SK-N-SH (cell line): Measurements from ENCODE around the gene PLCG2. TPM values are rescaled to one million over a fixed set of nuclear protein-coding genes. Genes with fewer than 3 reads are reported as not detected.

Experiments used
- CTCF ChIA-PET: fragments of 300-600, 350-600 bp; formaldehyde crosslinking; extraction: SDS; loops from one replicate; lab custom pipeline; 2021; lab: Yijun Ruan, JAX
- POLR2A ChIA-PET: fragments of 350-600 bp; sonication (Branson Sonifier 250); formaldehyde crosslinking; extraction: SDS; loops from one replicate; lab custom pipeline; 2020; ENCODE audit warnings: antibody characterized with exemption, inconsistent platforms; lab: Yijun Ruan, JAX
- DNase-seq: peaks from one replicate; pipeline ENCODE4 v3.0.0; 2012
- H2AFZ ChIP-seq: fragments of 200-600 bp; sonication (generic); 2 replicates; pipeline ENCODE4 v1.8.1; 2016; ENCODE audit warnings: antibody characterized with exemption, mild to moderate bottlenecking, low read depth
- H3F3A ChIP-seq: fragments of 200-600 bp; sonication (generic); replicated peaks from 2 replicates; pipeline ENCODE3; 2016; ENCODE audit warnings: antibody characterized with exemption, mild to moderate bottlenecking; ENCODE audit not compliant: insufficient read depth
- H3K27ac ChIP-seq, 2 experiments: fragments of 200-500 bp in 1 of 2; fragments of 200-600 bp in 1 of 2; sonication (Bioruptor generic) in 1 of 2; sonication (generic), shearing (Covaris generic) in 1 of 2; 2 replicates each; pipeline versions ENCODE4 v1.5.1 to v1.6.1; 2014 to 2016; ENCODE audit warnings: low read depth in 2 of 2, inconsistent platforms in 1 of 2, low read length in 1 of 2, mild to moderate bottlenecking in 1 of 2, mixed read lengths in 1 of 2
- H3K27me3 ChIP-seq: fragments of 200-600 bp; sonication (generic), shearing (Covaris generic); 2 replicates; pipeline ENCODE4 v1.6.1; 2016; ENCODE audit warnings: mixed run types; ENCODE audit not compliant: insufficient read depth
- H3K36me3 ChIP-seq, 2 experiments: fragments of 200-500 bp in 1 of 2; fragments of 200-600 bp in 1 of 2; sonication (Bioruptor generic) in 1 of 2; sonication (generic) in 1 of 2; replicated peaks in 1 of 2; 2 replicates each; pipeline versions ENCODE3 to v1.5.1; 2014 to 2016; ENCODE audit warnings: low read length in 1 of 2, mild to moderate bottlenecking in 1 of 2; ENCODE audit not compliant: insufficient read depth in 2 of 2, control insufficient read depth in 1 of 2
- H3K4me1 ChIP-seq, 2 experiments: fragments of 200-500 bp in 1 of 2; fragments of 200-600 bp in 1 of 2; sonication (Bioruptor generic) in 1 of 2; sonication (generic), shearing (Covaris generic) in 1 of 2; 2 replicates each; pipeline versions ENCODE4 v1.5.1 to v1.6.1; 2014 to 2016; ENCODE audit warnings: low read depth in 1 of 2, low read length in 1 of 2, mixed run types in 1 of 2; ENCODE audit not compliant: insufficient read depth in 2 of 2, control insufficient read depth in 1 of 2
- H3K4me2 ChIP-seq: fragments of 200-600 bp; sonication (generic), shearing (Covaris generic); 2 replicates; pipeline ENCODE4 v1.6.1; 2017; ENCODE audit warnings: mixed run types
- H3K4me3 ChIP-seq, 2 experiments: fragments of 200-500 bp in 1 of 2; fragments of 200-600 bp in 1 of 2; sonication (Bioruptor generic) in 1 of 2; sonication (generic), shearing (Covaris generic) in 1 of 2; 2 replicates each; pipeline versions ENCODE4 v1.5.1 to v1.8.1; 2014 to 2016; ENCODE audit warnings: low read depth in 2 of 2, inconsistent platforms in 1 of 2, low read length in 1 of 2, mild to moderate bottlenecking in 1 of 2, mixed read lengths in 1 of 2, moderate library complexity in 1 of 2
- H3K79me2 ChIP-seq: fragments of 200-600 bp; sonication (generic); 2 replicates; pipeline ENCODE4 v1.8.1; 2017; ENCODE audit warnings: mild to moderate bottlenecking; ENCODE audit not compliant: insufficient read depth
- H3K9ac ChIP-seq: fragments of 200-600 bp; sonication (generic); 2 replicates; pipeline ENCODE4 v1.6.1; 2017; ENCODE audit warnings: mixed run types
- H3K9me2 ChIP-seq: fragments of 200-600 bp; sonication (generic); 2 replicates; pipeline ENCODE4 v1.6.1; 2017; ENCODE audit warnings: mixed run types
- H3K9me3 ChIP-seq: fragments of 200-600 bp; sonication (generic); 2 replicates; pipeline ENCODE4 v1.6.1; 2017; ENCODE audit warnings: mixed run types, mild to moderate bottlenecking, moderate library complexity
- H4K20me1 ChIP-seq: fragments of 200-600 bp; sonication (generic); 2 replicates; pipeline ENCODE4 v1.6.1; 2017; ENCODE audit warnings: mild to moderate bottlenecking, mixed run types; ENCODE audit not compliant: insufficient read depth
- CTCF ChIP-seq: fragments of 200-600 bp; sonication (generic); IDR thresholded peaks from 2 replicates; pipeline ENCODE4 v1.6.1; 2017; ENCODE audit warnings: antibody characterized with exemption, mild to moderate bottlenecking, moderate library complexity
- ELF1 ChIP-seq: IDR thresholded peaks from 2 replicates; pipeline ENCODE4 v1.4.0; 2012
- EZH2phosphoT487 ChIP-seq: fragments of 200-600 bp; sonication (generic); IDR thresholded peaks from 2 replicates; pipeline ENCODE4 v1.6.1; 2017; ENCODE audit warnings: low read depth, mixed run types, mild to moderate bottlenecking, antibody characterized with exemption, moderate library complexity, borderline replicate concordance
- JUND ChIP-seq: IDR thresholded peaks from 2 replicates; pipeline ENCODE4 v1.4.0; 2012
- MAX ChIP-seq: IDR thresholded peaks from 2 replicates; pipeline ENCODE4 v1.4.0; 2012; ENCODE audit warnings: low read depth
- MXI1 ChIP-seq: IDR thresholded peaks from 2 replicates; pipeline ENCODE4 v1.6.1; 2012; ENCODE audit warnings: mild to moderate bottlenecking, low read depth, low read length, improper control_type of control experiment
- NFIC ChIP-seq: IDR thresholded peaks from 2 replicates; pipeline ENCODE4 v1.4.0; 2012; ENCODE audit warnings: borderline replicate concordance
- NRF1 ChIP-seq: IDR thresholded peaks from 2 replicates; pipeline ENCODE4 v1.6.1; 2012; ENCODE audit warnings: low read depth, mild to moderate bottlenecking, low read length
- RFX5 ChIP-seq: IDR thresholded peaks from 2 replicates; pipeline ENCODE4 v1.6.1; 2012; ENCODE audit warnings: mild to moderate bottlenecking, improper control_type of control experiment, low read length
- SMC3 ChIP-seq: IDR thresholded peaks from 2 replicates; pipeline ENCODE4 v1.6.1; 2012; ENCODE audit warnings: low read depth, low read length, improper control_type of control experiment
- TAF1 ChIP-seq: IDR thresholded peaks from 2 replicates; pipeline ENCODE4 v1.6.1; 2012; ENCODE audit warnings: low read depth, mild to moderate bottlenecking, low read length, moderate library complexity, borderline replicate concordance
- TCF12 ChIP-seq: IDR thresholded peaks from 2 replicates; pipeline ENCODE4 v1.4.0; 2012
- TEAD4 ChIP-seq: IDR thresholded peaks from 2 replicates; pipeline ENCODE4 v1.4.0; 2012; ENCODE audit warnings: mild to moderate bottlenecking, borderline replicate concordance; ENCODE audit not compliant: insufficient read depth
- USF1 ChIP-seq: IDR thresholded peaks from 2 replicates; pipeline ENCODE4 v1.4.0; 2012; ENCODE audit warnings: low read depth, borderline replicate concordance
- YY1 ChIP-seq: IDR thresholded peaks from 2 replicates; pipeline ENCODE4 v1.4.0; 2012; ENCODE audit warnings: low read depth, mild to moderate bottlenecking
- WGBS: methylation state at CpG from one replicate; pipeline ENCODE4 v1.1.6; 2017; ENCODE audit warnings: low lambda C conversion rate; 5-methylcytosine and 5-hydroxymethylcytosine counted together
- polyA plus RNA-seq, 3 experiments: library from polyadenylated mRNA; depleted of rRNA; stranded (reverse); fragments of >200 nt; gene quantifications; 2 replicates each; pipeline ENCODE4 v1.2.3, GENCODE V29; 2012
- TF ChIP-seq, protein P1 (sequence below): IDR thresholded peaks from 2 replicates; pipeline ENCODE4 v1.6.1; 2012; ENCODE audit warnings: mild to moderate bottlenecking, low read depth, low read length, moderate library complexity

PLCG2 gene
- polyA plus RNA-seq, 1 of the 3 experiments (the other 2 are of a cell fraction), result 0.23 TPM

DNA sequence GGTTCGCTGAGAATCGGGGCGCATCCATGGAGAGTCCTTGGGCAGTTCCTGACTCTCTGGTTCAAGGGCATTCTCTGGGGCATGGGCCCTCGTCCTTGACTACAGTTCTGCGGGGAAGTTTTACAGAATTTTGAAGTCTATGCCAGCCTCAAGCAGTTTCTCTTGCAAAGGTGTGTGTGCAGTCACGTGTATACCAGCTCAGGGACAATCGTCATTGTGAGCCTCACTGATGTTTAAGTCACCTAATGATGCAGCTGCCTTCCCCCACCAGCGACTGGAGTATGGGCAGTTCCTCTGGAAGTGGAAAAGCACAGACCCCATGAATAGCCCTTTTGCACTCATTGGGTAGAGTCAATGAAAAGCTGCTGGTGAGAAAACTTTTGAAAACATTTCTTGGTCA, 1.3 kb downstream of the PLCG2 start:
- Histone ChIP-seq H3K4me3 (no peak overlapping the region), H3K79me2 (no peaks in the 10 kb centered on the region), H3K27ac (no peak overlapping the region), H3K9me2 (no peaks in the 10 kb centered on the region), H2AFZ (no peak overlapping the region), H3K36me3 (no peaks in the 10 kb centered on the region), H3K4me2 (no peak overlapping the region), H4K20me1 (no peaks in the 10 kb centered on the region)
- no peak for DNase-seq
- TF ChIP-seq CTCF, result no peak
- no peak for TF ChIP-seq RFX5
- no peak for TF ChIP-seq ELF1
- TF ChIP-seq MXI1, result no peak
- no peak for TF ChIP-seq EZH2phosphoT487
- TF ChIP-seq, protein P1, sequence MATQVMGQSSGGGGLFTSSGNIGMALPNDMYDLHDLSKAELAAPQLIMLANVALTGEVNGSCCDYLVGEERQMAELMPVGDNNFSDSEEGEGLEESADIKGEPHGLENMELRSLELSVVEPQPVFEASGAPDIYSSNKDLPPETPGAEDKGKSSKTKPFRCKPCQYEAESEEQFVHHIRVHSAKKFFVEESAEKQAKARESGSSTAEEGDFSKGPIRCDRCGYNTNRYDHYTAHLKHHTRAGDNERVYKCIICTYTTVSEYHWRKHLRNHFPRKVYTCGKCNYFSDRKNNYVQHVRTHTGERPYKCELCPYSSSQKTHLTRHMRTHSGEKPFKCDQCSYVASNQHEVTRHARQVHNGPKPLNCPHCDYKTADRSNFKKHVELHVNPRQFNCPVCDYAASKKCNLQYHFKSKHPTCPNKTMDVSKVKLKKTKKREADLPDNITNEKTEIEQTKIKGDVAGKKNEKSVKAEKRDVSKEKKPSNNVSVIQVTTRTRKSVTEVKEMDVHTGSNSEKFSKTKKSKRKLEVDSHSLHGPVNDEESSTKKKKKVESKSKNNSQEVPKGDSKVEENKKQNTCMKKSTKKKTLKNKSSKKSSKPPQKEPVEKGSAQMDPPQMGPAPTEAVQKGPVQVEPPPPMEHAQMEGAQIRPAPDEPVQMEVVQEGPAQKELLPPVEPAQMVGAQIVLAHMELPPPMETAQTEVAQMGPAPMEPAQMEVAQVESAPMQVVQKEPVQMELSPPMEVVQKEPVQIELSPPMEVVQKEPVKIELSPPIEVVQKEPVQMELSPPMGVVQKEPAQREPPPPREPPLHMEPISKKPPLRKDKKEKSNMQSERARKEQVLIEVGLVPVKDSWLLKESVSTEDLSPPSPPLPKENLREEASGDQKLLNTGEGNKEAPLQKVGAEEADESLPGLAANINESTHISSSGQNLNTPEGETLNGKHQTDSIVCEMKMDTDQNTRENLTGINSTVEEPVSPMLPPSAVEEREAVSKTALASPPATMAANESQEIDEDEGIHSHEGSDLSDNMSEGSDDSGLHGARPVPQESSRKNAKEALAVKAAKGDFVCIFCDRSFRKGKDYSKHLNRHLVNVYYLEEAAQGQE, result no peak
- TF ChIP-seq USF1, result no peak
- TF ChIP-seq JUND, result no peak
- TF ChIP-seq MAX, result no peak
- TF ChIP-seq NRF1, result no peak
- no peak for TF ChIP-seq TCF12
- no peak for TF ChIP-seq NFIC
- TF ChIP-seq SMC3, result no peak
- TF ChIP-seq YY1, result no peak
- TF ChIP-seq TAF1, result no peak
- TF ChIP-seq TEAD4, result no peak
- TF ChIP-seq, all 33 proteins: peak for 0
- ChIA-PET POLR2A (no interaction called here), CTCF (interaction anchor here (0.7 kb wide), 1 partner anchor 10 kb away, joined by 3 read pairs; no protein-coding TSS in a partner anchor)
- no peaks in the 10 kb centered on the region for H3F3A ChIP-seq
- peaks cover 33% of the 10 kb centered on the region for H3K27me3 ChIP-seq
- H3K9me3 ChIP-seq, result no peaks in the 10 kb centered on the region
- H3K9ac ChIP-seq, result no peak overlapping the region
- H3K4me1 ChIP-seq, result no peaks in the 10 kb centered on the region; a peak in 1 of 4 replicates
- 70% methylated on average over 8 of the region's 8 CpGs for WGBS
